Endothelial cell of hepatic sinusoid (primary cell): ENCODE data around the gene CHST3.

ENCODE experiments used
- in situ Hi-C: cut with HindIII; loops from 2 replicates; pipeline ENCODE4 v1.10.0; 2017; ENCODE audit warnings: low sequenced_read_pairs

The CHST3 gene

GRCh38 chr10:72008096-72008981 lies 44.1 kb downstream of the CHST3 start:
- in situ Hi-C loops: no loop called here

GRCh38 chr10:72009051-72009424 lies 44.8 kb downstream of the CHST3 start:
- in situ Hi-C loops: no loop called here

- in situ Hi-C loops: no loop called here
Observed at GRCh38 chr10:72009425-72010081, 45.4 kb downstream of the CHST3 start.

GRCh38 chr10:72010234-72010973 lies 46.2 kb downstream of the CHST3 start:
- in situ Hi-C loops: no loop called here

- in situ Hi-C loops: no loop called here
Observed at GRCh38 chr10:72011016-72011415, 46.8 kb downstream of the CHST3 start.

- in situ Hi-C loops: no loop called here
Observed at GRCh38 chr10:72011468-72011867, 47.3 kb downstream of the CHST3 start.

- in situ Hi-C loops: no loop called here
Observed at GRCh38 chr10:72011976-72012512, 47.8 kb downstream of the CHST3 start.

GRCh38 chr10:72012796-72013195 lies 48.6 kb downstream of the CHST3 start:
- in situ Hi-C loops: no loop called here

- in situ Hi-C loops: no loop called here
Observed at GRCh38 chr10:72013202-72013945, 49.2 kb downstream of the CHST3 start.

- in situ Hi-C loops: no loop called here
Observed at GRCh38 chr10:72014197-72014596, 50.0 kb downstream of the CHST3 start.

- in situ Hi-C loops: no loop called here
Observed at GRCh38 chr10:72014785-72015480, 50.7 kb downstream of the CHST3 start.

- in situ Hi-C loops: no loop called here
Observed at GRCh38 chr10:72015841-72016240, 51.6 kb downstream of the CHST3 start.

GRCh38 chr10:72016608-72017300 lies 52.6 kb downstream of the CHST3 start:
- in situ Hi-C loops: no loop called here

GRCh38 chr10:72019085-72019876 lies 55.1 kb downstream of the CHST3 start:
- in situ Hi-C loops: no loop called here

GRCh38 chr10:72020914-72021809 lies 57.0 kb downstream of the CHST3 start:
- in situ Hi-C loops: no loop called here

- in situ Hi-C loops: no loop called here
Observed at GRCh38 chr10:72022228-72022627, 58.0 kb downstream of the CHST3 start.

- in situ Hi-C loops: no loop called here
Observed at GRCh38 chr10:72024596-72024995, 60.4 kb downstream of the CHST3 start.

- in situ Hi-C loops: no loop called here
Observed at GRCh38 chr10:72025400-72025799, 61.2 kb downstream of the CHST3 start.
